Measurements from ENCODE around the gene GRIK3.

Gene GRIK3

GRCh38 chr1:36843906-36844610 is 190.3 kb downstream of the GRIK3 start:
- POLR2A ChIA-PET: no interaction called here
- no peak for TF ChIP-seq CTCF (IDR thresholded peaks at IDR 0.05; ENCODE audit: insufficient read depth, low read length, missing control alignments)
- DNase-seq (ENCODE audit: low read depth, low spot score): no peak
- no peak overlapping the region for H3K4me3 ChIP-seq (ENCODE audit: low read depth, low read length)
- CTCF ChIA-PET: no interaction called here

DNA sequence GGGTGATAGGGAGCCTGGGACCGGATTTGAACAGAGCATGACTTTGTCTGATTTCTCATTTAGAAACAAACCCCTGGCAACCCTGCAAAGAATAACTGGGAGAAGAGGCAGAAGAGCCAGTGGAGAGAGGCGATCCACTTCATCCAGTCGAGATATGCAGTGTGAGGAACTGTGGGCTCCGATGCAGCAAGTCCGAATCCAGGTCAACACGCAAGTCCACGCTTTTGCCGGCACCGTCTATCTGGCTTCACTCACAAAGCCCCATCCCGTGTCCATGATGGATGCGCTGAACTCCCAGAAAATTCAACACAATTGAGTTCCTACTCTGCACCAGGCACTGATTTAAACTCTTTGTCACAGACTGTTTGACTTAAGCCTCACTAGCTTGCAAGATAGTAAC is 191.3 kb downstream of the GRIK3 start:
- no peak for DNase-seq (ENCODE audit: low read depth, low spot score)
- TF ChIP-seq CTCF (IDR thresholded peaks at IDR 0.05; ENCODE audit: insufficient read depth, low read length, missing control alignments): no peak
- ChIA-PET CTCF (no interaction called here), POLR2A (no interaction called here)
- no peak overlapping the region for H3K4me3 ChIP-seq (ENCODE audit: low read depth, low read length)

DNA sequence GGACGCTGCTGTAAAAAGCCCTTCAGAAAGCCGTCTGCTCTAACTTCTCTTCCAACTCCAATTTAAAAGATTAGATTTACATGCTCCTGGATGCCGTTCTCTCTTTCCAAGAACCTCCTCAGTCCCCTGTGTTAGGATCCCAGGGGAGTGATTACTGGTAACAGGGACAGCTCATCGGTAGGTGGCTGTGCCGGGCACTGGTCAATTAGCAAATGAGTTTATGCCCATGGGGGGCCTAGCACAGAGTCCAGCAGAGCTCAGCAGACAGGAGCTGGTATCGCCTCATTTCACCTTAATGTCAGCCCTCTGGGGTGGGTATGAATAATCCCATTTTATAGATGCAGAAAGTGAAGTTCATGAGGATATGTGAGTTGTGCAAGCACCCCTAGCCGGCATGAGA is 191.9 kb downstream of the GRIK3 start:
- TF ChIP-seq CTCF (IDR thresholded peaks at IDR 0.05; ENCODE audit: insufficient read depth, low read length, missing control alignments): no peak
- CTCF ChIA-PET: no interaction called here
- POLR2A ChIA-PET: no interaction called here
- H3K4me3 ChIP-seq (ENCODE audit: low read depth, low read length): no peak overlapping the region
- DNase-seq (ENCODE audit: low read depth, low spot score): no peak

- CTCF ChIA-PET: no interaction called here
These were observed 194.8 kb downstream of the GRIK3 start for GRCh38 chr1:36839485-36839884.

GRCh38 chr1:36838888-36839287 is 195.4 kb downstream of the GRIK3 start:
- POLR2A ChIA-PET: no interaction called here
- no peak for TF ChIP-seq CTCF (IDR thresholded peaks at IDR 0.05; ENCODE audit: insufficient read depth, low read length, missing control alignments)
- no peak for DNase-seq (ENCODE audit: low read depth, low spot score)
- H3K4me3 ChIP-seq (ENCODE audit: low read depth, low read length): no peak overlapping the region
- CTCF ChIA-PET: no interaction called here

More at GRCh38 chr1:36839485-36839884, 194.8 kb downstream of the GRIK3 start:
- POLR2A ChIA-PET: no interaction called here
- H3K4me3 ChIP-seq (ENCODE audit: low read depth, low read length): no peak overlapping the region
- TF ChIP-seq CTCF (IDR thresholded peaks at IDR 0.05; ENCODE audit: insufficient read depth, low read length, missing control alignments): no peak
- DNase-seq (ENCODE audit: low read depth, low spot score): no peak

DNA sequence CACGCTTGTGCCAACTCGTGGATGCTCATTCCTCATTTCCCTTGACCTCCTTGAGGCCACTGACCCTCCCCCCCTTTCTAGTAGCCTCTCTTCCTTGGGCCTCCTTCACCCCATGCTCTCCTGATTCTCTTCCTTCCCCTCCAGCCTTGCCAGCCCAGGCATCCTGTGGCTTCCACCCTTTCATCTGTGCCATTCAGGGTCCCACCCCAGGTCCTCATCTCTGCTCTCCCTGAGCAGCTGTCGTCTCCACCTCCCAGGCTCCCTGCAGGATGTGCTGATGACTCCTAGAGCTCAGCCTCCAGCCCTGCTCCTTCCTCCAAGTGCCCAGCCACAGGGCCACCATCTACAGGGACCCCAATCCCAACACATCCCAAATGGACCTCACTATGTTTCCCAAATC is 197.4 kb downstream of the GRIK3 start:
- POLR2A ChIA-PET: no interaction called here
- no peak for DNase-seq (ENCODE audit: low read depth, low spot score)
- H3K4me3 ChIP-seq (ENCODE audit: low read depth, low read length): no peak overlapping the region
- CTCF ChIA-PET: no interaction called here
- TF ChIP-seq CTCF (IDR thresholded peaks at IDR 0.05; ENCODE audit: insufficient read depth, low read length, missing control alignments): no peak
